ENCODE measurements around the gene LBH. TPM values are rescaled to one million over a fixed set of nuclear protein-coding genes. Genes with fewer than 3 reads are reported as not detected.

Gene LBH
- total and polyA plus RNA-seq, 2 donors (not counting 3 experiments of a cell fraction or from before 2014, with no cell fraction given): 5.3 to 5.5 TPM

DNA sequence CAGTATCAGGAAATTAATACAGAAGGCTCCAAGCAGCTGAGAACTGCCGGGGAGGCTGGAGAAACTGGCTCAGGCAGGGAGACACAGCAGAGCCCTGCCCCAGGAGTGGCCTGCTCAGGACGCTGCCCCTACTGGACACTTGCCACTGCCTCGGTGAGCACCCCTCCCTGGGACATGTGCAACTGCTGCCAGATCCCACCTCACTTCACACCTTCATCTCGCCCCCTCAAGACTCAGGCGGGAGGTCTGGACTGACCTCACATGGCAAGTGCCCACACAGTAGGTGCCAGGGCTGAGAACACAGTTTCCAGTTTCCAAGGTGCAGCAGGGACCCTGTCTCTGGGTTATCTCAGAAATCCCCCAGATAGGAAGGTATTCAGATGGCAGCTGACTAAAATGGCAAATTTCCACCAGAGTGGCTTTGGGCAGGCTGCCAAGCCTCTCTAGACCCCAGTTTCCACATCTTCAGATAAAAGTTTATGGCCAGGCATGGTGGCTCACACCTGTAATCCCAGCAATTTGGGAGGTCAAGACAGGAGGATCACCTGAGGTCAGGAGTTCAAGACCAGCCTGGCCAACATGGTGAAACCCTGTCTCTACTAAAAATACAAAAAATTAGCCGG is 33.7 kb upstream of the LBH start:
- DNase-seq (ENCODE audit: low read depth, low spot score): no peak
- BruUV-seq (replicated peaks): no TSS peak
- intact Hi-C loops (cut with micrococcal nuclease) (no loop called here), dilution Hi-C loops (cut with MboI; ENCODE audit: extremely low pct_ligation_motif_present, low sequenced_read_pairs) (no loop called here)
- no peak for FAIRE-seq
- Histone ChIP-seq H3K9ac (replicated peaks; ENCODE audit: extremely low read depth, insufficient read depth, low read length) (no peak overlapping the region), H3K9me1 (replicated peaks; ENCODE audit: control insufficient read depth, extremely low read depth, insufficient read depth, low read length) (no peaks in the 10 kb centered on the region), H3K27me3 (ENCODE audit: control insufficient read depth in 2 of 2, insufficient read depth in 2 of 2, low read length in 2 of 2) (no peaks in the 10 kb centered on the region), H3K4me2 (ENCODE audit: insufficient read depth, low read length) (no peak overlapping the region), H2AFZ (ENCODE audit: low read depth, low read length) (no peak overlapping the region), H3K4me1 (ENCODE audit: control insufficient read depth, extremely low read depth, insufficient read depth, low read length) (no peaks in the 10 kb centered on the region), H4K20me1 (replicated peaks; ENCODE audit: control insufficient read depth, extremely low read depth, insufficient read depth, low read length) (no peaks in the 10 kb centered on the region), H3K4me3 (replicated peaks in 1 of 3; ENCODE audit: insufficient read depth in 1 of 3, low read depth in 1 of 3, low read length in 3 of 3) (no peak overlapping the region), H3K9me3 (replicated peaks; ENCODE audit: control insufficient read depth, insufficient read depth, low read length) (no peaks in the 10 kb centered on the region), H3K27ac (ENCODE audit: insufficient read depth, low read depth, low read length) (no peak overlapping the region), H3K79me2 (ENCODE audit: control insufficient read depth, insufficient read depth, low read length) (no peaks in the 10 kb centered on the region), H3K36me3 (ENCODE audit: control insufficient read depth in 2 of 2, extremely low read depth in 1 of 2, insufficient read depth in 2 of 2, low read length in 2 of 2) (no peaks in the 10 kb centered on the region)
- TF ChIP-seq POLR2AphosphoS5 (IDR thresholded peaks at IDR 0.05; ENCODE audit: insufficient read depth, low read depth, low read length): no peak
- TF ChIP-seq MYC (IDR thresholded peaks at IDR 0.05; ENCODE audit: low read depth, low read length): no peak
- TF ChIP-seq JUN (IDR thresholded peaks at IDR 0.05; ENCODE audit: borderline replicate concordance, insufficient read depth, insufficient read length, low read depth): no peak
- TF ChIP-seq, protein P1, sequence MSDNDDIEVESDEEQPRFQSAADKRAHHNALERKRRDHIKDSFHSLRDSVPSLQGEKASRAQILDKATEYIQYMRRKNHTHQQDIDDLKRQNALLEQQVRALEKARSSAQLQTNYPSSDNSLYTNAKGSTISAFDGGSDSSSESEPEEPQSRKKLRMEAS (IDR thresholded peaks at IDR 0.05; ENCODE audit: insufficient read depth, insufficient read length): no peak
- TF ChIP-seq POLR2A (IDR thresholded peaks at IDR 0.05; ENCODE audit: low read depth, low read length): no peak
- TF ChIP-seq FOS (IDR thresholded peaks at IDR 0.05; ENCODE audit: borderline replicate concordance, insufficient read depth, low read length): no peak
- ChIA-PET POLR2A (no interaction called here), CTCF (interaction anchor here (1.0 kb wide), 1 partner anchor 514 kb away, joined by 3 read pairs; no protein-coding TSS in a partner anchor)

DNA sequence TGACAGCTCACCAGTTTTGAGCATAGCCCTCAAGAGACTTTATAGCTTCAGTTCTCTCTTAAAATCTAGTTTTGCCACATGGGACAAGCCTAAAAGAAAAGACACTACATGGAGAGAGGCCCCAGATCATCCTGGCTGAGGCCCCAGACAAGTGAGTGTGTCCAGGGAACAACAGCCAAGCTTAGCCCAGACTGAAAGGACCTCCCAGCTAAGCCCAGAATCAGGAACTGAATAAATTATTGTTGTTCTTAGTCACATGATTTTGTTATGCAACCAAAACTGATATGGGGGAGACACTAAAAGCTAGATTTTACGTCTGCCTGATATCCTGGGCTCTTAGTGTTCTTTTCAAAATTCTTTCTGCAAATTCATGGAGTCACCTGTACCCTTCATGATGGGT is 29.3 kb upstream of the LBH start:
- Histone ChIP-seq H3K9me3 (replicated peaks; ENCODE audit: control insufficient read depth, insufficient read depth, low read length) (no peaks in the 10 kb centered on the region), H3K4me3 (replicated peaks in 1 of 3; ENCODE audit: insufficient read depth in 1 of 3, low read depth in 1 of 3, low read length in 3 of 3) (no peak overlapping the region), H3K79me2 (ENCODE audit: control insufficient read depth, insufficient read depth, low read length) (no peaks in the 10 kb centered on the region), H3K27ac (ENCODE audit: insufficient read depth, low read depth, low read length) (no peak overlapping the region), H3K4me1 (ENCODE audit: control insufficient read depth, extremely low read depth, insufficient read depth, low read length) (no peaks in the 10 kb centered on the region), H3K9me1 (replicated peaks; ENCODE audit: control insufficient read depth, extremely low read depth, insufficient read depth, low read length) (no peaks in the 10 kb centered on the region), H2AFZ (ENCODE audit: low read depth, low read length) (no peak overlapping the region), H3K9ac (replicated peaks; ENCODE audit: extremely low read depth, insufficient read depth, low read length) (no peak overlapping the region), H3K27me3 (ENCODE audit: control insufficient read depth in 2 of 2, insufficient read depth in 2 of 2, low read length in 2 of 2) (peaks cover 0 to 2% of the 10 kb centered on the region in 2 experiments), H3K4me2 (ENCODE audit: insufficient read depth, low read length) (no peak overlapping the region), H4K20me1 (replicated peaks; ENCODE audit: control insufficient read depth, extremely low read depth, insufficient read depth, low read length) (no peaks in the 10 kb centered on the region), H3K36me3 (ENCODE audit: control insufficient read depth in 2 of 2, extremely low read depth in 1 of 2, insufficient read depth in 2 of 2, low read length in 2 of 2) (no peaks in the 10 kb centered on the region)
- TF ChIP-seq EZH2 (IDR thresholded peaks at IDR 0.05; ENCODE audit: borderline replicate concordance, low read depth, low read length, severe bottlenecking): no peak
- TF ChIP-seq GATA2 (IDR thresholded peaks at IDR 0.05; ENCODE audit: insufficient read depth, insufficient read length, low read depth, low read length): no peak
- TF ChIP-seq MYC (IDR thresholded peaks at IDR 0.05; ENCODE audit: low read depth, low read length): no peak
- DNase-seq (ENCODE audit: low read depth, low spot score) (no peak), FAIRE-seq (no peak)
- no TSS peak for BruUV-seq (replicated peaks)
- intact Hi-C loops (cut with micrococcal nuclease) (no loop called here), dilution Hi-C loops (cut with MboI; ENCODE audit: extremely low pct_ligation_motif_present, low sequenced_read_pairs) (no loop called here)
- ChIA-PET CTCF (interaction anchor here (1.2 kb wide), 2 partner anchors 37 to 510 kb away, joined by 8 read pairs; no protein-coding TSS in a partner anchor), POLR2A (no interaction called here)

All from endothelial cell of umbilical vein (primary cell).